HEK293 (cell line): ENCODE measurements around the gene CDHR5.

Experiments used
- CTCF ChIA-PET: fragments of 350-600 bp; formaldehyde crosslinking; extraction: SDS; loops from one replicate; lab custom pipeline; 2021; ENCODE audit warnings: antibody characterized with exemption; lab: Yijun Ruan, JAX
- POLR2A ChIA-PET: fragments of 300-600 bp; formaldehyde crosslinking; extraction: SDS; loops from one replicate; lab custom pipeline; 2020; ENCODE audit warnings: antibody characterized with exemption, inconsistent platforms; lab: Yijun Ruan, JAX
- H3K27ac ChIP-seq: fragments of 200-500 bp; sonication (Bioruptor generic); 2 replicates; pipeline ENCODE4 v1.5.1; 2014; ENCODE audit warnings: low read depth, low read length, control low read depth, inconsistent platforms; ENCODE audit errors: extremely low read depth
- H3K36me3 ChIP-seq, 2 experiments: fragments of 200-500 bp in 1 of 2; sonication (Bioruptor generic) in 1 of 2; 1 replicate in 1 of 2; 2 replicates in 1 of 2; pipeline ENCODE4 v1.5.1; 2014 to 2017; ENCODE audit warnings: inconsistent platforms in 2 of 2, low read length in 2 of 2; ENCODE audit not compliant: control insufficient read depth in 2 of 2, insufficient read depth in 1 of 2
- H3K4me1 ChIP-seq: fragments of 200-500 bp; sonication (Bioruptor generic); 2 replicates; pipeline ENCODE4 v1.5.1; 2014; ENCODE audit warnings: mild to moderate bottlenecking, low read length, inconsistent platforms; ENCODE audit not compliant: control insufficient read depth, insufficient read depth
- H3K4me3 ChIP-seq: 2 replicates; pipeline ENCODE4 v1.5.1; 2011; ENCODE audit warnings: low read depth, mild to moderate bottlenecking, control low read depth, low read length, moderate library complexity
- H3K9me3 ChIP-seq: fragments of 200-500 bp; sonication (Bioruptor generic); 2 replicates; pipeline ENCODE4 v1.5.1; 2014; ENCODE audit warnings: low read depth, low read length, inconsistent platforms; ENCODE audit not compliant: control insufficient read depth, insufficient read depth
- EGR2 ChIP-seq: fragments of 450-650 bp; formaldehyde crosslinking; IDR thresholded peaks from 2 replicates; pipeline ENCODE4 v1.5.1; 2016; ENCODE audit warnings: low read depth, missing biosample characterization, missing genetic modification characterization
- KLF1 ChIP-seq: fragments of 450-650 bp; formaldehyde crosslinking; IDR thresholded peaks from 2 replicates; pipeline ENCODE4 v1.5.1; 2016; ENCODE audit warnings: missing biosample characterization, missing genetic modification characterization
- SCRT1 ChIP-seq: fragments of 450-650 bp; formaldehyde crosslinking; IDR thresholded peaks from 2 replicates; pipeline ENCODE4 v1.5.1; 2016; ENCODE audit warnings: missing biosample characterization, missing genetic modification characterization, borderline replicate concordance
- ZNF16 ChIP-seq: fragments of 450-650 bp; formaldehyde crosslinking; IDR thresholded peaks from 2 replicates; pipeline ENCODE4 v1.5.1; 2016; ENCODE audit warnings: low read depth, missing biosample characterization, missing genetic modification characterization
- ZNF214 ChIP-seq: fragments of 450-650 bp; formaldehyde crosslinking; IDR thresholded peaks from 2 replicates; pipeline ENCODE4 v1.5.1; 2017; ENCODE audit warnings: missing biosample characterization, mild to moderate bottlenecking, missing genetic modification characterization, borderline replicate concordance
- ZNF223 ChIP-seq: fragments of 450-650 bp; formaldehyde crosslinking; IDR thresholded peaks from 2 replicates; pipeline ENCODE4 v1.5.1; 2016; ENCODE audit warnings: missing biosample characterization, missing genetic modification characterization
- ZNF311 ChIP-seq: fragments of 450-650 bp; formaldehyde crosslinking; IDR thresholded peaks from 2 replicates; pipeline ENCODE4 v1.5.1; 2017; ENCODE audit warnings: missing biosample characterization, missing genetic modification characterization, borderline replicate concordance
- ZNF510 ChIP-seq: fragments of 450-650 bp; formaldehyde crosslinking; IDR thresholded peaks from 2 replicates; pipeline ENCODE4 v1.5.1; 2018; ENCODE audit warnings: mild to moderate bottlenecking, missing genetic modification characterization, missing biosample characterization; ENCODE audit not compliant: insufficient replicate concordance
- ZNF514 ChIP-seq: fragments of 450-650 bp; formaldehyde crosslinking; IDR thresholded peaks from 2 replicates; pipeline ENCODE4 v1.5.1; 2016; ENCODE audit warnings: missing biosample characterization, missing genetic modification characterization
- ZNF529 ChIP-seq: fragments of 450-650 bp; formaldehyde crosslinking; IDR thresholded peaks from 2 replicates; pipeline ENCODE4 v1.5.1; 2017; ENCODE audit warnings: missing genetic modification characterization, missing biosample characterization; ENCODE audit not compliant: insufficient replicate concordance
- ZNF555 ChIP-seq: fragments of 450-650 bp; formaldehyde crosslinking; conservative IDR thresholded peaks from 2 replicates; pipeline ENCODE4 v1.5.1; 2017; ENCODE audit warnings: missing biosample characterization, mild to moderate bottlenecking, missing genetic modification characterization, inconsistent platforms
- ZNF558 ChIP-seq: fragments of 450-650 bp; formaldehyde crosslinking; IDR thresholded peaks from 2 replicates; pipeline ENCODE4 v1.5.1; 2016; ENCODE audit warnings: missing biosample characterization, missing genetic modification characterization
- TF ChIP-seq, protein P1 (sequence below): fragments of 450-650 bp; formaldehyde crosslinking; IDR thresholded peaks from 2 replicates; pipeline ENCODE4 v1.5.1; 2016; ENCODE audit warnings: missing biosample characterization, missing genetic modification characterization
- TF ChIP-seq, protein P2 (sequence below): fragments of 450-650 bp; formaldehyde crosslinking; IDR thresholded peaks from 2 replicates; pipeline ENCODE4 v1.5.1; 2016; ENCODE audit warnings: missing biosample characterization, missing genetic modification characterization
- TF ChIP-seq, protein P3 (sequence below): fragments of 450-650 bp; formaldehyde crosslinking; IDR thresholded peaks from 2 replicates; pipeline ENCODE4 v1.5.1; 2016; ENCODE audit warnings: missing biosample characterization, missing genetic modification characterization
- TF ChIP-seq, protein P4 (sequence below): fragments of 450-650 bp; formaldehyde crosslinking; IDR thresholded peaks from 2 replicates; pipeline ENCODE4 v1.5.1; 2017; ENCODE audit warnings: missing biosample characterization, missing genetic modification characterization
- TF ChIP-seq, protein P5 (sequence below): fragments of 450-650 bp; formaldehyde crosslinking; IDR thresholded peaks from 2 replicates; pipeline ENCODE4 v1.5.1; 2016; ENCODE audit warnings: missing biosample characterization, missing genetic modification characterization

CDHR5 gene

DNA sequence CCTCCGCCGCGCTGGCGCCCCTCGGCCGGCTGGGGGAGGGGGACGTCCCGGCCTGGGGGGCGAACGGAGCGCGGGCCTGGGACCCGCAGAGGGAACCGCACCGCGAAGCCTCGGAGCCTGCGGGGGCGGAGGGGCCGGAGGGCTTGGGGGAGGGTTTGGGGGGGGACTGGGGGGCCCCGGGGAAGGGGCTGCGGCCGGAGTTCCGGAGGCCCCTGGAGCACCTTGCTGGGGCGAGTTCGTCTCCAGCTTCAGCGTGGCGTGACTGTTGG is 2.5 kb upstream of the CDHR5 start (continued):
- TF ChIP-seq, protein P1, sequence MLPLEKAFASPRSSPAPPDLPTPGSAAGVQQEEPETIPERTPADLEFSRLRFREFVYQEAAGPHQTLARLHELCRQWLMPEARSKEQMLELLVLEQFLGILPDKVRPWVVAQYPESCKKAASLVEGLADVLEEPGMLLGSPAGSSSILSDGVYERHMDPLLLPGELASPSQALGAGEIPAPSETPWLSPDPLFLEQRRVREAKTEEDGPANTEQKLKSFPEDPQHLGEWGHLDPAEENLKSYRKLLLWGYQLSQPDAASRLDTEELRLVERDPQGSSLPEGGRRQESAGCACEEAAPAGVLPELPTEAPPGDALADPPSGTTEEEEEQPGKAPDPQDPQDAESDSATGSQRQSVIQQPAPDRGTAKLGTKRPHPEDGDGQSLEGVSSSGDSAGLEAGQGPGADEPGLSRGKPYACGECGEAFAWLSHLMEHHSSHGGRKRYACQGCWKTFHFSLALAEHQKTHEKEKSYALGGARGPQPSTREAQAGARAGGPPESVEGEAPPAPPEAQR, result no peak
- no peak for TF ChIP-seq ZNF555 (tag by site-specific recombination)
- TF ChIP-seq, protein P2, sequence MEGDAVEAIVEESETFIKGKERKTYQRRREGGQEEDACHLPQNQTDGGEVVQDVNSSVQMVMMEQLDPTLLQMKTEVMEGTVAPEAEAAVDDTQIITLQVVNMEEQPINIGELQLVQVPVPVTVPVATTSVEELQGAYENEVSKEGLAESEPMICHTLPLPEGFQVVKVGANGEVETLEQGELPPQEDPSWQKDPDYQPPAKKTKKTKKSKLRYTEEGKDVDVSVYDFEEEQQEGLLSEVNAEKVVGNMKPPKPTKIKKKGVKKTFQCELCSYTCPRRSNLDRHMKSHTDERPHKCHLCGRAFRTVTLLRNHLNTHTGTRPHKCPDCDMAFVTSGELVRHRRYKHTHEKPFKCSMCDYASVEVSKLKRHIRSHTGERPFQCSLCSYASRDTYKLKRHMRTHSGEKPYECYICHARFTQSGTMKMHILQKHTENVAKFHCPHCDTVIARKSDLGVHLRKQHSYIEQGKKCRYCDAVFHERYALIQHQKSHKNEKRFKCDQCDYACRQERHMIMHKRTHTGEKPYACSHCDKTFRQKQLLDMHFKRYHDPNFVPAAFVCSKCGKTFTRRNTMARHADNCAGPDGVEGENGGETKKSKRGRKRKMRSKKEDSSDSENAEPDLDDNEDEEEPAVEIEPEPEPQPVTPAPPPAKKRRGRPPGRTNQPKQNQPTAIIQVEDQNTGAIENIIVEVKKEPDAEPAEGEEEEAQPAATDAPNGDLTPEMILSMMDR, result no peak
- TF ChIP-seq KLF1 (tag by site-specific recombination), result no peak
- TF ChIP-seq, protein P3, sequence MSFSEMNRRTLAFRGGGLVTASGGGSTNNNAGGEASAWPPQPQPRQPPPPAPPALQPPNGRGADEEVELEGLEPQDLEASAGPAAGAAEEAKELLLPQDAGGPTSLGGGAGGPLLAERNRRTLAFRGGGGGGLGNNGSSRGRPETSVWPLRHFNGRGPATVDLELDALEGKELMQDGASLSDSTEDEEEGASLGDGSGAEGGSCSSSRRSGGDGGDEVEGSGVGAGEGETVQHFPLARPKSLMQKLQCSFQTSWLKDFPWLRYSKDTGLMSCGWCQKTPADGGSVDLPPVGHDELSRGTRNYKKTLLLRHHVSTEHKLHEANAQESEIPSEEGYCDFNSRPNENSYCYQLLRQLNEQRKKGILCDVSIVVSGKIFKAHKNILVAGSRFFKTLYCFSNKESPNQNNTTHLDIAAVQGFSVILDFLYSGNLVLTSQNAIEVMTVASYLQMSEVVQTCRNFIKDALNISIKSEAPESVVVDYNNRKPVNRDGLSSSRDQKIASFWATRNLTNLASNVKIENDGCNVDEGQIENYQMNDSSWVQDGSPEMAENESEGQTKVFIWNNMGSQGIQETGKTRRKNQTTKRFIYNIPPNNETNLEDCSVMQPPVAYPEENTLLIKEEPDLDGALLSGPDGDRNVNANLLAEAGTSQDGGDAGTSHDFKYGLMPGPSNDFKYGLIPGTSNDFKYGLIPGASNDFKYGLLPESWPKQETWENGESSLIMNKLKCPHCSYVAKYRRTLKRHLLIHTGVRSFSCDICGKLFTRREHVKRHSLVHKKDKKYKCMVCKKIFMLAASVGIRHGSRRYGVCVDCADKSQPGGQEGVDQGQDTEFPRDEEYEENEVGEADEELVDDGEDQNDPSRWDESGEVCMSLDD (tag by site-specific recombination), result no peak
- no peak for TF ChIP-seq ZNF514 (tag by site-specific recombination)
- TF ChIP-seq ZNF558 (tag by site-specific recombination), result no peak
- no peak for TF ChIP-seq EGR2
- no peak for TF ChIP-seq ZNF223

DNA sequence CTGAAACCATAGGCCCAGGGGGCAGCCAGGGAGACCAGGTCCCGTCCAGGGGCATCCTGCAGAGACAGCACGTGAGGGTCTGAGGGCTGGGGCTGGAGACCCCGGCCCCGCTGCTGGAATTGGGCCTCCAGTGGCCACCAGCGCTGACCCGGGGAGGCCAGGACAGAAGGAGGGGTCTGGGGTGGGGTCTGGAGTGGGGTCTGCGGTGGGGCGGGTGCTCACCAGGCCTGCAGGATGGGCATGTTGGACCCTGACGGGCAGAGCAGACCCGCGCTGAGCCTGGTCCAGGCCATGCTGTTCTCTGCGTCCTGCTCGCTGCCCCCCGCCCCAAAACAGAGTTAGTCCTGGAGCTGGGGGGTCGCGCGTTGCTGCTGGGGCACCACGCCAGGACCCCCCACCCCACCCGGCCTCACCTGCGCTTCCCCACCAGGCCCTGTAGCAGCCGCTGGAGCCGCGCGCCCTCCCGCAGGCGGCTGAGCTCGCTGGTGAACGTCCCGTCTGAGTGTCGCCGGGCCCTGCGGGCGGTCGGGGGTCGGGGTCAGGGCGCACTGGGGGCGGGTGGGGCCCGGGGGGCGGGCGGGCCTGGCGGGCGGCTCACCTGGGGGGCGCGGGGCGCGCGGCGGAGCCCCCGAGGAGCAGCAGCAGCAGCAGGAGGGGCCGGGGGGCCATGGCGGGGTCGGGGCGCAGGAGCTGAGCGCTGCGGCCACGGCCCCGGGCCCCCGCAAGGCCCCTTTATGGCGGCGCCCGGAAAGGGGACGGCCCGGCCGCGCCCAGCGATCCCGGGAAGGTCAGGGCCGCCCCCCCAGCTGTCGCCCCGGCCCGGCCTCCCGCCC is 1.9 kb upstream of the CDHR5 start, which contains the start of gene SCT:
Gene SCT (minus strand): TSS at position 707 of the 833 bp plus-strand sequence. CDS start 38 bp downstream, at position 669.
- H3K4me1 ChIP-seq, result no peaks in the 10 kb centered on the region
- H3K9me3 ChIP-seq, result no peaks in the 10 kb centered on the region
- TF ChIP-seq, protein P4, sequence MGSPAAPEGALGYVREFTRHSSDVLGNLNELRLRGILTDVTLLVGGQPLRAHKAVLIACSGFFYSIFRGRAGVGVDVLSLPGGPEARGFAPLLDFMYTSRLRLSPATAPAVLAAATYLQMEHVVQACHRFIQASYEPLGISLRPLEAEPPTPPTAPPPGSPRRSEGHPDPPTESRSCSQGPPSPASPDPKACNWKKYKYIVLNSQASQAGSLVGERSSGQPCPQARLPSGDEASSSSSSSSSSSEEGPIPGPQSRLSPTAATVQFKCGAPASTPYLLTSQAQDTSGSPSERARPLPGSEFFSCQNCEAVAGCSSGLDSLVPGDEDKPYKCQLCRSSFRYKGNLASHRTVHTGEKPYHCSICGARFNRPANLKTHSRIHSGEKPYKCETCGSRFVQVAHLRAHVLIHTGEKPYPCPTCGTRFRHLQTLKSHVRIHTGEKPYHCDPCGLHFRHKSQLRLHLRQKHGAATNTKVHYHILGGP (tag by site-specific recombination), result no peak
- TF ChIP-seq ZNF311 (tag by site-specific recombination), result no peak
- no peak for TF ChIP-seq ZNF529 (tag by site-specific recombination)
- TF ChIP-seq ZNF16, result no peak
- TF ChIP-seq ZNF510 (tag by site-specific recombination), result no peak
- no peak for TF ChIP-seq ZNF214
- TF ChIP-seq, protein P5, sequence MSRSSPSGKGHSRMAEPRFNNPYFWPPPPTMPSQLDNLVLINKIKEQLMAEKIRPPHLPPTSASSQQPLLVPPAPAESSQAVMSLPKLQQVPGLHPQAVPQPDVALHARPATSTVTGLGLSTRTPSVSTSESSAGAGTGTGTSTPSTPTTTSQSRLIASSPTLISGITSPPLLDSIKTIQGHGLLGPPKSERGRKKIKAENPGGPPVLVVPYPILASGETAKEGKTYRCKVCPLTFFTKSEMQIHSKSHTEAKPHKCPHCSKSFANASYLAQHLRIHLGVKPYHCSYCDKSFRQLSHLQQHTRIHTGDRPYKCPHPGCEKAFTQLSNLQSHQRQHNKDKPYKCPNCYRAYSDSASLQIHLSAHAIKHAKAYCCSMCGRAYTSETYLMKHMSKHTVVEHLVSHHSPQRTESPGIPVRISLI (tag by site-specific recombination), result no peak
- TF ChIP-seq SCRT1, result no peak
- H3K27ac ChIP-seq, result no peak within 1 kb of the TSS
- H3K36me3 ChIP-seq, result peaks cover 0 to 3% of the 10 kb centered on the region in 2 experiments; a peak in 2 of 3 replicates
- no peak within 1 kb of the TSS for H3K4me3 ChIP-seq
- ChIA-PET CTCF (no interaction called here), POLR2A (no interaction called here)
